ENCODE data around the gene IGFL4.

IGFL4 gene

GRCh38 chr19:46040952-46041500, at the start of gene IGFL4:
Gene IGFL4, minus strand, starts transcription at chr19:46041002. Its CDS starts 40 bp downstream, at chr19:46040962.
- DNase-seq, result no peak

- DNase-seq, result no peak
Measured at GRCh38 chr19:46090444-46090843, 49.6 kb upstream of the IGFL4 start.

- no peak for DNase-seq
Measured at GRCh38 chr19:46089432-46089831, 48.6 kb upstream of the IGFL4 start.

- no peak for DNase-seq
Measured at GRCh38 chr19:46088101-46088500, 47.3 kb upstream of the IGFL4 start.

- no peak for DNase-seq
Measured at GRCh38 chr19:46085888-46086287, 45.1 kb upstream of the IGFL4 start.

- no peak for DNase-seq
Measured at GRCh38 chr19:46082728-46083050, 41.9 kb upstream of the IGFL4 start.

- DNase-seq, result peak; percentile 56
Measured at GRCh38 chr19:46081928-46082727, 41.3 kb upstream of the IGFL4 start.

GRCh38 chr19:46080561-46080960, 39.8 kb upstream of the IGFL4 start:
- no peak for DNase-seq

GRCh38 chr19:46079576-46079975, 38.8 kb upstream of the IGFL4 start:
- no peak for DNase-seq

GRCh38 chr19:46078573-46079332, 38.0 kb upstream of the IGFL4 start:
- peak; percentile 61 for DNase-seq

GRCh38 chr19:46077815-46078167, 37.0 kb upstream of the IGFL4 start:
- DNase-seq, result no peak

- DNase-seq, result peak; percentile 84
Measured at GRCh38 chr19:46076951-46077814, 36.4 kb upstream of the IGFL4 start.

GRCh38 chr19:46076031-46076880, 35.5 kb upstream of the IGFL4 start:
- DNase-seq, result no peak

- DNase-seq, result no peak
Measured at GRCh38 chr19:46073268-46073922, 32.6 kb upstream of the IGFL4 start.

- no peak for DNase-seq
Measured at GRCh38 chr19:46069806-46070341, 29.1 kb upstream of the IGFL4 start.

- DNase-seq, result peak; percentile 70
Measured at GRCh38 chr19:46068345-46069258, 27.8 kb upstream of the IGFL4 start.

GRCh38 chr19:46067691-46068090, 26.9 kb upstream of the IGFL4 start:
- DNase-seq, result no peak

- DNase-seq, result no peak
Measured at GRCh38 chr19:46066471-46066870, 25.7 kb upstream of the IGFL4 start.

GRCh38 chr19:46065486-46066071, 24.8 kb upstream of the IGFL4 start:
- DNase-seq, result no peak

- peak; percentile 27 for DNase-seq
Measured at GRCh38 chr19:46063201-46063600, 22.4 kb upstream of the IGFL4 start.

Data from suppressor macrophage treated with lipopolysaccharide for 4 hours (primary cell).